OCI-LY1 (cell line): ENCODE measurements around the gene UBLCP1.

ENCODE experiments used
- EZH2 ChIP-seq: fragments of 200-600 bp; sonication (generic), shearing (Covaris generic); IDR thresholded peaks from 2 replicates; pipeline ENCODE4 v1.8.0; 2017; ENCODE audit warnings: borderline replicate concordance, mixed run types, mild to moderate bottlenecking, antibody characterized with exemption, low read length, moderate library complexity, mixed read lengths
- TF ChIP-seq, protein P1 (sequence below): fragments of 200-600 bp; sonication (generic), shearing (Covaris generic); IDR thresholded peaks from 2 replicates; pipeline ENCODE4 v1.5.1; 2017; ENCODE audit warnings: mild to moderate bottlenecking, antibody characterized with exemption, low read length, moderate library complexity, mixed read lengths

DNA sequence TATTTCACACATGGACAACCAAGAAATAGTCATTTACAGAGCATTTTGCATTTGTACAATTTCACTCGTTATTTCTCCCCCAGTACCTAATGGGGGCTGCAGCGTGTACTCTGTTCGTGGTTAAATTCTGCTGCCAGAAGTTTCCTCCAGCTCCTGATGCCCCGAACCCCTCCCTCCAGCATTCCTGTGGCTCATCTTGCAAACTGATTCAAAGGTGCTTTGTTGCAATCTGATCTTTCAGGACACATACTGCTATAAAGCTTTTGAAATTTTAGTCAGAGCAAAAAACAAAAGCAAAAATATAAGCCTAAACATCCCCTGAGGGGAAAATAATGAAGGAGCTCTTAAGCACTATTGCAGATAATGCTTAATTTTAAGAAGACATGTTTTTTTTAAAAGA, 27.7 kb downstream of the UBLCP1 start:
- TF ChIP-seq, protein P1, sequence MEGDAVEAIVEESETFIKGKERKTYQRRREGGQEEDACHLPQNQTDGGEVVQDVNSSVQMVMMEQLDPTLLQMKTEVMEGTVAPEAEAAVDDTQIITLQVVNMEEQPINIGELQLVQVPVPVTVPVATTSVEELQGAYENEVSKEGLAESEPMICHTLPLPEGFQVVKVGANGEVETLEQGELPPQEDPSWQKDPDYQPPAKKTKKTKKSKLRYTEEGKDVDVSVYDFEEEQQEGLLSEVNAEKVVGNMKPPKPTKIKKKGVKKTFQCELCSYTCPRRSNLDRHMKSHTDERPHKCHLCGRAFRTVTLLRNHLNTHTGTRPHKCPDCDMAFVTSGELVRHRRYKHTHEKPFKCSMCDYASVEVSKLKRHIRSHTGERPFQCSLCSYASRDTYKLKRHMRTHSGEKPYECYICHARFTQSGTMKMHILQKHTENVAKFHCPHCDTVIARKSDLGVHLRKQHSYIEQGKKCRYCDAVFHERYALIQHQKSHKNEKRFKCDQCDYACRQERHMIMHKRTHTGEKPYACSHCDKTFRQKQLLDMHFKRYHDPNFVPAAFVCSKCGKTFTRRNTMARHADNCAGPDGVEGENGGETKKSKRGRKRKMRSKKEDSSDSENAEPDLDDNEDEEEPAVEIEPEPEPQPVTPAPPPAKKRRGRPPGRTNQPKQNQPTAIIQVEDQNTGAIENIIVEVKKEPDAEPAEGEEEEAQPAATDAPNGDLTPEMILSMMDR = no peak
- TF ChIP-seq EZH2 = no peak
